Measurements from ENCODE around the gene CNNM4. TPM values are rescaled to one million over a fixed set of nuclear protein-coding genes. Genes with fewer than 3 reads are reported as not detected.

The CNNM4 gene
- polyA plus RNA-seq, 4 donors = 1.6 to 30.0 (median 6.8) TPM

GRCh38 chr2:96753661-96754282, 6.9 kb upstream of the CNNM4 start:
- WGBS, 3 donors = 26 to 52% (median 40%) methylated on average over 7 of the region's 7 CpGs
- no peak overlapping the region for H3K27ac ChIP-seq (ENCODE audit: low read depth in 1 of 3, low read length in 2 of 3)
- FAIRE-seq = no peak

GRCh38 chr2:96754317-96754716, 6.4 kb upstream of the CNNM4 start:
- FAIRE-seq (no peak), DNase-seq (no peak)
- Histone ChIP-seq H3K9me3 (ENCODE audit: control insufficient read depth in 2 of 2, insufficient read depth in 1 of 2, low read depth in 1 of 2, low read length in 1 of 2) (no peaks in the 10 kb centered on the region), H3K27ac (ENCODE audit: low read depth in 1 of 3, low read length in 2 of 3) (no peak overlapping the region), H3K27me3 (ENCODE audit: control insufficient read depth in 3 of 3, insufficient read depth in 3 of 3, low read length in 3 of 3) (no peaks in the 10 kb centered on the region), H3K4me1 (ENCODE audit: control insufficient read depth in 3 of 3, insufficient read depth in 2 of 3, low read depth in 1 of 3, low read length in 2 of 3) (peaks cover 0 to 10% (median 0%) of the 10 kb centered on the region in 3 donors), H3K36me3 (ENCODE audit: control insufficient read depth in 3 of 3, insufficient read depth in 2 of 3, low read depth in 1 of 3, low read length in 3 of 3) (no peaks in the 10 kb centered on the region), H3K4me3 (ENCODE audit: low read depth in 1 of 3, low read length in 3 of 3) (no peak overlapping the region)

More at GRCh38 chr2:96753661-96754282, 6.9 kb upstream of the CNNM4 start:
- Histone ChIP-seq H3K27me3 (ENCODE audit: control insufficient read depth in 3 of 3, insufficient read depth in 3 of 3, low read length in 3 of 3) (no peaks in the 10 kb centered on the region), H3K9me3 (ENCODE audit: control insufficient read depth in 2 of 2, insufficient read depth in 1 of 2, low read depth in 1 of 2, low read length in 1 of 2) (no peaks in the 10 kb centered on the region), H3K4me3 (ENCODE audit: low read depth in 1 of 3, low read length in 3 of 3) (no peak overlapping the region), H3K4me1 (ENCODE audit: control insufficient read depth in 3 of 3, insufficient read depth in 2 of 3, low read depth in 1 of 3, low read length in 2 of 3) (peaks cover 0 to 10% (median 0%) of the 10 kb centered on the region in 3 donors), H3K36me3 (ENCODE audit: control insufficient read depth in 3 of 3, insufficient read depth in 2 of 3, low read depth in 1 of 3, low read length in 3 of 3) (no peaks in the 10 kb centered on the region)
- DNase-seq = peak in 1 of 2 donors; percentile 65

- Histone ChIP-seq H3K9me3 (ENCODE audit: control insufficient read depth in 2 of 2, insufficient read depth in 1 of 2, low read depth in 1 of 2, low read length in 1 of 2) (no peaks in the 10 kb centered on the region), H3K27me3 (ENCODE audit: control insufficient read depth in 3 of 3, insufficient read depth in 3 of 3, low read length in 3 of 3) (no peaks in the 10 kb centered on the region), H3K4me3 (ENCODE audit: low read depth in 1 of 3, low read length in 3 of 3) (no peak overlapping the region), H3K27ac (ENCODE audit: low read depth in 1 of 3, low read length in 2 of 3) (no peak overlapping the region), H3K36me3 (ENCODE audit: control insufficient read depth in 3 of 3, insufficient read depth in 2 of 3, low read depth in 1 of 3, low read length in 3 of 3) (no peaks in the 10 kb centered on the region), H3K4me1 (ENCODE audit: control insufficient read depth in 3 of 3, insufficient read depth in 2 of 3, low read depth in 1 of 3, low read length in 2 of 3) (peaks cover 0 to 30% (median 0%) of the 10 kb centered on the region in 3 donors)
- FAIRE-seq = no peak
- DNase-seq = no peak
- WGBS, 3 donors = 83 to 91% (median 90%) methylated on average over 5 of the region's 5 CpGs
Observed at GRCh38 chr2:96756788-96757476, 3.8 kb upstream of the CNNM4 start.

- H3K36me3 ChIP-seq (ENCODE audit: control insufficient read depth in 3 of 3, insufficient read depth in 2 of 3, low read depth in 1 of 3, low read length in 3 of 3) = no peaks in the 10 kb centered on the region
- no peaks in the 10 kb centered on the region for H3K9me3 ChIP-seq (ENCODE audit: control insufficient read depth in 2 of 2, insufficient read depth in 1 of 2, low read depth in 1 of 2, low read length in 1 of 2)
- peaks cover 0 to 34% (median 0%) of the 10 kb centered on the region in 3 donors for H3K4me1 ChIP-seq (ENCODE audit: control insufficient read depth in 3 of 3, insufficient read depth in 2 of 3, low read depth in 1 of 3, low read length in 2 of 3)
- no peak for FAIRE-seq
- no peak overlapping the region for H3K4me3 ChIP-seq (ENCODE audit: low read depth in 1 of 3, low read length in 3 of 3)
- H3K27me3 ChIP-seq (ENCODE audit: control insufficient read depth in 3 of 3, insufficient read depth in 3 of 3, low read length in 3 of 3) = no peaks in the 10 kb centered on the region
- no peak overlapping the region for H3K27ac ChIP-seq (ENCODE audit: low read depth in 1 of 3, low read length in 2 of 3)
- WGBS, 3 donors = 92 to 94% (median 92%) methylated on average over 6 of the region's 6 CpGs
- DNase-seq = no peak
Observed at GRCh38 chr2:96757477-96757860, 3.2 kb upstream of the CNNM4 start.

GRCh38 chr2:96758987-96759386, 1.7 kb upstream of the CNNM4 start:
- DNase-seq (peak in 1 of 2 donors; percentile 23), FAIRE-seq (no peak)
- Histone ChIP-seq H3K4me3 (ENCODE audit: low read depth in 1 of 3, low read length in 3 of 3) (no peak overlapping the region), H3K27ac (ENCODE audit: low read depth in 1 of 3, low read length in 2 of 3) (peak overlapping the region in 1 of 3 donors; percentile 4), H3K4me1 (ENCODE audit: control insufficient read depth in 3 of 3, insufficient read depth in 2 of 3, low read depth in 1 of 3, low read length in 2 of 3) (peaks cover 0 to 46% (median 2%) of the 10 kb centered on the region in 3 donors), H3K9me3 (ENCODE audit: control insufficient read depth in 2 of 2, insufficient read depth in 1 of 2, low read depth in 1 of 2, low read length in 1 of 2) (no peaks in the 10 kb centered on the region), H3K36me3 (ENCODE audit: control insufficient read depth in 3 of 3, insufficient read depth in 2 of 3, low read depth in 1 of 3, low read length in 3 of 3) (no peaks in the 10 kb centered on the region), H3K27me3 (ENCODE audit: control insufficient read depth in 3 of 3, insufficient read depth in 3 of 3, low read length in 3 of 3) (no peaks in the 10 kb centered on the region)
- WGBS, 3 donors = 56 to 75% (median 60%) methylated on average over 3 of the region's 3 CpGs

GRCh38 chr2:96759548-96759947, 1.2 kb upstream of the CNNM4 start:
- DNase-seq = no peak
- 88 to 92% (median 90%) methylated on average over 4 of the region's 4 CpGs for WGBS, 3 donors

GRCh38 chr2:96760986-96761832, 507 bp downstream of the CNNM4 start:
- Histone ChIP-seq H3K27ac (ENCODE audit: low read depth in 1 of 3, low read length in 2 of 3) (peak overlapping the region; percentile 78 to 88 (median 85)), H3K36me3 (ENCODE audit: control insufficient read depth in 3 of 3, insufficient read depth in 2 of 3, low read depth in 1 of 3, low read length in 3 of 3) (peaks cover 0 to 5% (median 0%) of the 10 kb centered on the region in 3 donors), H3K27me3 (ENCODE audit: control insufficient read depth in 3 of 3, insufficient read depth in 3 of 3, low read length in 3 of 3) (no peaks in the 10 kb centered on the region), H3K9me3 (ENCODE audit: control insufficient read depth in 2 of 2, insufficient read depth in 1 of 2, low read depth in 1 of 2, low read length in 1 of 2) (no peaks in the 10 kb centered on the region), H3K4me3 (ENCODE audit: low read depth in 1 of 3, low read length in 3 of 3) (peak overlapping the region; percentile 42 to 91 (median 71)), H3K4me1 (ENCODE audit: control insufficient read depth in 3 of 3, insufficient read depth in 2 of 3, low read depth in 1 of 3, low read length in 2 of 3) (peaks cover 0 to 54% (median 4%) of the 10 kb centered on the region in 3 donors)
- WGBS, 3 donors = 7 to 20% (median 12%) methylated on average over 54 to 59 of the region's 59 CpGs
- FAIRE-seq = no peak
- DNase-seq = peak in 1 of 2 donors; percentile 54

More at GRCh38 chr2:96759548-96759947, 1.2 kb upstream of the CNNM4 start:
- no peaks in the 10 kb centered on the region for H3K36me3 ChIP-seq (ENCODE audit: control insufficient read depth in 3 of 3, insufficient read depth in 2 of 3, low read depth in 1 of 3, low read length in 3 of 3)
- H3K27ac ChIP-seq (ENCODE audit: low read depth in 1 of 3, low read length in 2 of 3) = no peak overlapping the region
- no peaks in the 10 kb centered on the region for H3K9me3 ChIP-seq (ENCODE audit: control insufficient read depth in 2 of 2, insufficient read depth in 1 of 2, low read depth in 1 of 2, low read length in 1 of 2)
- H3K4me3 ChIP-seq (ENCODE audit: low read depth in 1 of 3, low read length in 3 of 3) = no peak overlapping the region
- no peak for FAIRE-seq
- no peaks in the 10 kb centered on the region for H3K27me3 ChIP-seq (ENCODE audit: control insufficient read depth in 3 of 3, insufficient read depth in 3 of 3, low read length in 3 of 3)
- peaks cover 0 to 50% (median 4%) of the 10 kb centered on the region in 3 donors for H3K4me1 ChIP-seq (ENCODE audit: control insufficient read depth in 3 of 3, insufficient read depth in 2 of 3, low read depth in 1 of 3, low read length in 2 of 3)
